Limb (tissue), 2 donors: ENCODE results near the gene ABLIM3.

Source experiments
- DNase-seq, 2 donors: peaks; one replicate each; pipeline ENCODE4 v3.0.0-alpha.2; 2016; ENCODE audit errors: extremely low spot score in 2 of 2

The ABLIM3 gene

GRCh38 chr5:149280124-149280523, 138.8 kb downstream of the ABLIM3 start:
- no peak for DNase-seq

- DNase-seq = no peak
Measured at GRCh38 chr5:149280802-149281201, 139.5 kb downstream of the ABLIM3 start.

- DNase-seq = peak in 1 of 2 donors; percentile 5
Measured at GRCh38 chr5:149282027-149282965, 141.0 kb downstream of the ABLIM3 start.

GRCh38 chr5:149282966-149283332, 141.7 kb downstream of the ABLIM3 start:
- no peak for DNase-seq

- no peak for DNase-seq
Measured at GRCh38 chr5:149283626-149284480, 142.6 kb downstream of the ABLIM3 start.

- DNase-seq = no peak
Measured at GRCh38 chr5:149284501-149284900, 143.2 kb downstream of the ABLIM3 start.

- no peak for DNase-seq
Measured at GRCh38 chr5:149285153-149285552, 143.9 kb downstream of the ABLIM3 start.

GRCh38 chr5:149288436-149288835, 147.1 kb downstream of the ABLIM3 start:
- peak in 1 of 2 donors; percentile 45 for DNase-seq

- no peak for DNase-seq
Measured at GRCh38 chr5:149289301-149289700, 148.0 kb downstream of the ABLIM3 start.

GRCh38 chr5:149294872-149295829, 153.9 kb downstream of the ABLIM3 start:
- no peak for DNase-seq

GRCh38 chr5:149297340-149298025, 156.2 kb downstream of the ABLIM3 start:
- DNase-seq = no peak

GRCh38 chr5:149298163-149298562, 156.9 kb downstream of the ABLIM3 start:
- no peak for DNase-seq

- no peak for DNase-seq
Measured at GRCh38 chr5:149298842-149299404, 157.6 kb downstream of the ABLIM3 start.

GRCh38 chr5:149299451-149300054, 158.3 kb downstream of the ABLIM3 start:
- DNase-seq = no peak

GRCh38 chr5:149300441-149300840, 159.1 kb downstream of the ABLIM3 start:
- no peak for DNase-seq

- no peak for DNase-seq
Measured at GRCh38 chr5:149301049-149301743, 159.9 kb downstream of the ABLIM3 start.

GRCh38 chr5:149301744-149302380, 160.6 kb downstream of the ABLIM3 start:
- DNase-seq = no peak

- no peak for DNase-seq
Measured at GRCh38 chr5:149302641-149303040, 161.3 kb downstream of the ABLIM3 start.

- no peak for DNase-seq
Measured at GRCh38 chr5:149303210-149303609, 161.9 kb downstream of the ABLIM3 start.
